ENCODE results near the gene CCDC68. TPM values are rescaled to one million over a fixed set of nuclear protein-coding genes. Genes with fewer than 3 reads are reported as not detected.

CCDC68 gene
- total RNA-seq, 1 donor, result not detected

DNA sequence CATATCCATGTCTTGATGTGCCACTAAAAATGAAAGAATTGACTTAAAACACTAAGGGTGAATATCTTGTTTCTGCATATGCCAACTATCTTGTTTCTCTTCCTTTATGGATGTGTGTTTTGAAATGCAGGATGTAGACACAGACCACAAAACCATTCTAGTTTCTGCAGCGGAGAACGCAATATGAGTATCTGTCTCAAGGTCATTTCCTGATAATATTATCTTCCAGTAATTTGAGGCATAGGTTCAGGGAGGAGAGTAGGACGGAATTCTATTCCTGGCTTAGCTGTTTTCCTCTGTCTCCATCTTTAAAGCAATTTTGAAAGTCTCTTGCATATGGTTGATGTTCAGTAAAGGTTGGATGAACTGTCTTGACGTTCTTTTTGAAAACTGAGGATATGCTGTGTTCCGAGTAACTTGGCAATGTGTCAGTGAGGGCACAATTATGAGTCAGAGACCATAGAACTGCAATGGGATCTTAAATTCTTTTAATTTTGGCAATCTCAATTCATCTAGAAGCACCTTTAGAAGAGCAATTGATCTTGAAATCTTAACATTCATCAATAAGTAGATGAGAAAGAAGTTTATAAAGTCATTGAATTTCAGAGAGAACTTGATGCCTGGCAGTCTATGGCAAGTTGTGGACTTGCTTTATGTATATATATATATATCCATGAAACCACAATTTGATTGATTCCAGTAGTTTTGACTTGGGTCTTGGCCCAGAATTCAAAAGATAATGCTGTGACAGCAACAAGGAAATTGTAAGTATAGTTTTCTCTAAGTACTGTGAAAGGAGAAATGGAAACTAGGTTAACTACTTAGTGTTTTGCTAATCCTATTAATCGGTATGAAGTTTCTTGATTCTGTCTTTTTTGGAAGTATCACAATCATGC lies 106.2 kb downstream of the CCDC68 start:
- H3K4me1 ChIP-seq (ENCODE audit: insufficient read depth, low read length), result peaks cover 15% of the 10 kb centered on the region
- no peaks in the 10 kb centered on the region for H3K9me3 ChIP-seq (ENCODE audit: low read depth, low read length)
- H3K27me3 ChIP-seq (ENCODE audit: insufficient read depth, low read length), result no peaks in the 10 kb centered on the region
- no peak overlapping the region for H3K4me3 ChIP-seq (ENCODE audit: low read length)

Other genes starting within 250 kb of the CCDC68 start
- gene RAB27B, start 131.0 kb downstream of the CCDC68 start, total RNA-seq, result 14.3 TPM